ENCODE measurements around the gene FBXO34.

Gene FBXO34

DNA sequence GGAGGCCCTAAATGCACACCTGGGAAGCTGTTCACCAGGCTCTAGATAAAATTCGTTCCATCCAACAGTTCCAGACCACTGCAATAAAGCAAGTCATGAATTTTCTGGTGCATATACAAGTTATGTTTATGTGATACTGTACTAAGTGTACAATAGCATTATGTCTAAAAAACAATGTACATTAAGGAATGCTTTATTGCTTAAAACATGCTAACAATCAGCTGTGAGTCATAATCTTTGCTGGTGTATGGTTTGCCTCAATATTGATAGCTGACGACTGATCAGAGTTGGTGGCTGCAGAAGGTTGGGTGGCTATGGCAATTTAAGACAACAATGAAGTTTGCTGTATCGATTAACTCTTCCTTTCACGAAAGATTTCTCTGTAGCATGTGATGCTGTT lies 88.1 kb downstream of the FBXO34 start:
- Histone ChIP-seq H3K4me3 (ENCODE audit: low read depth in 1 of 2, low read length in 1 of 2) (no peak overlapping the region), H3K27me3 (no peaks in the 10 kb centered on the region), H3K4me1 (ENCODE audit: control insufficient read depth in 1 of 2, insufficient read depth in 1 of 2, low read depth in 1 of 2, low read length in 1 of 2) (peaks cover 6 to 8% of the 10 kb centered on the region in 2 experiments), H3K9me3 (no peaks in the 10 kb centered on the region), H3K27ac (no peak overlapping the region), H3K36me3 (peaks cover 10% of the 10 kb centered on the region)
- TF ChIP-seq, protein P1, sequence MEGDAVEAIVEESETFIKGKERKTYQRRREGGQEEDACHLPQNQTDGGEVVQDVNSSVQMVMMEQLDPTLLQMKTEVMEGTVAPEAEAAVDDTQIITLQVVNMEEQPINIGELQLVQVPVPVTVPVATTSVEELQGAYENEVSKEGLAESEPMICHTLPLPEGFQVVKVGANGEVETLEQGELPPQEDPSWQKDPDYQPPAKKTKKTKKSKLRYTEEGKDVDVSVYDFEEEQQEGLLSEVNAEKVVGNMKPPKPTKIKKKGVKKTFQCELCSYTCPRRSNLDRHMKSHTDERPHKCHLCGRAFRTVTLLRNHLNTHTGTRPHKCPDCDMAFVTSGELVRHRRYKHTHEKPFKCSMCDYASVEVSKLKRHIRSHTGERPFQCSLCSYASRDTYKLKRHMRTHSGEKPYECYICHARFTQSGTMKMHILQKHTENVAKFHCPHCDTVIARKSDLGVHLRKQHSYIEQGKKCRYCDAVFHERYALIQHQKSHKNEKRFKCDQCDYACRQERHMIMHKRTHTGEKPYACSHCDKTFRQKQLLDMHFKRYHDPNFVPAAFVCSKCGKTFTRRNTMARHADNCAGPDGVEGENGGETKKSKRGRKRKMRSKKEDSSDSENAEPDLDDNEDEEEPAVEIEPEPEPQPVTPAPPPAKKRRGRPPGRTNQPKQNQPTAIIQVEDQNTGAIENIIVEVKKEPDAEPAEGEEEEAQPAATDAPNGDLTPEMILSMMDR (IDR thresholded peaks at IDR 0.05), result no peak

DNA sequence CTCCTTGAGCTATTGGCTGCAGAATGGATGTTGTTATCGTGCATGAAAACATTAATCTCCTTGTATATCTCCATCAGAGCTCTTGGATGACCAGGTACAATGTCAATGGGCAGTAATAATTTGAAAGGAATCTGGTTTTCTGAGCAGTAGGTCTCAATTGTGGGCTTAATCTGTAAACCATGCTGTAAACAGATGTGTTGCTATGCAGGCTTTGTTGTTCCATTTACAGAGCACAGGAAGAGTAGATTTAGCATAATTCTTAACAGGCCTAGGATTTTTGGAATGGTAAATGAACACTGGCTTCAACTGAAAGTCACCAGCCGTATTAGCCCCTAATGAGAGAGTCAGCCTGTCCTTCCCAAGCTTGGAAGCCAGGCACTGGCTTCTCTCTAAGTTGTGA lies 90.0 kb downstream of the FBXO34 start:
- Histone ChIP-seq H3K27ac (no peak overlapping the region), H3K27me3 (no peaks in the 10 kb centered on the region), H3K4me3 (ENCODE audit: low read depth in 1 of 2, low read length in 1 of 2) (no peak overlapping the region), H3K36me3 (peaks cover 6% of the 10 kb centered on the region), H3K9me3 (no peaks in the 10 kb centered on the region), H3K4me1 (ENCODE audit: control insufficient read depth in 1 of 2, insufficient read depth in 1 of 2, low read depth in 1 of 2, low read length in 1 of 2) (peaks cover 6 to 8% of the 10 kb centered on the region in 2 experiments)
- TF ChIP-seq, protein P1 (IDR thresholded peaks at IDR 0.05), result no peak

DNA sequence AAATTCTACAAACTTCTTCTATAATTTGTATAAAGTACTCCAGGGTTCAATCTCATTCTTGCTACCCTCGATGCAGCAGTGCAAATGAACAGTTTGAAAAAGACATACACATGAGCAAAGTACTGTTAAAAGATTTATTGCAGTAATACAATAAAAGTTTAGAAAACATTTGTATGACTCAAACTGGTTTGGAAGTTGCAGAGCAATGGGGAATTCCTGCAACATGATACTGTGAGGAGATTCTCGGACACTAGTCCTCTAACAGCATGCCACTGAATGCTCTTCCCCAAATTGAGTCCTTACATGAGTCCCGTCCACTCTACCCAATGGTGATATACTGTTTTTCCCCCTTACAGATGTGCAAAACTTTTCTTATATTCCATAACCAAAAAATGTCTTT lies 95.0 kb downstream of the FBXO34 start:
- no peak overlapping the region for H3K4me3 ChIP-seq (ENCODE audit: low read depth in 1 of 2, low read length in 1 of 2)
- H3K4me1 ChIP-seq (ENCODE audit: control insufficient read depth in 1 of 2, insufficient read depth in 1 of 2, low read depth in 1 of 2, low read length in 1 of 2), result no peaks in the 10 kb centered on the region
- TF ChIP-seq, protein P1 (IDR thresholded peaks at IDR 0.05), result no peak
- H3K9me3 ChIP-seq, result no peaks in the 10 kb centered on the region
- no peak overlapping the region for H3K27ac ChIP-seq
- H3K27me3 ChIP-seq, result no peaks in the 10 kb centered on the region
- H3K36me3 ChIP-seq, result peaks cover 31% of the 10 kb centered on the region

DNA sequence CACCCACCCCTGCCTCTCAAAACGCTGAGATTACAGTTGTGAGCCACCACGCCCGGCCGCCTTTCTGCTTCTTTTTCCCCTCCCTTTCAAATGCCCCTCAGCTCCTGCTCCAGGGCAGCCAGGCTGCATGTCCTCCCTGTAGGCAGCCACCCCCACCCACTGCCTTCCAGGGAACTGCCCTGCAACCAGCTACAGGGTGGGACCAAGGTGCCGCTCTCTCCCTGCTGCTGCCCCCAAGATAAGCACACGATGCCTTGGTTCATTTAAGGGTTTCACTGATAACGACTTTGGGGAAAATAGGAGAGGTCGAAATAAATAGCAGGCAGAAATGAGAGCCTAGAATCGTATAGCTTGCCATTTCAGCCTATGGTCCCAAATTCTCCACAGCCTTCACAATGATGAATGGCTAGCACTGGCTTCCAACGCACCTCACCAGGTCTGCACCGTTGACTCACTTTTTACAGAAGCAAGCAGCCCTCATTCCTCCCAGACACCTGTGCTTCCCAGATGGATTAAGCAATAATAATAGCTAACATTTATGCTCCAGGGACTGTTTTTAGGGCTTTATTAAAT lies 99.7 kb downstream of the FBXO34 start:
- Histone ChIP-seq H3K4me3 (ENCODE audit: low read depth in 1 of 2, low read length in 1 of 2) (no peak overlapping the region), H3K27ac (no peak overlapping the region), H3K36me3 (peaks cover 31% of the 10 kb centered on the region), H3K27me3 (no peaks in the 10 kb centered on the region), H3K4me1 (ENCODE audit: control insufficient read depth in 1 of 2, insufficient read depth in 1 of 2, low read depth in 1 of 2, low read length in 1 of 2) (no peaks in the 10 kb centered on the region), H3K9me3 (no peaks in the 10 kb centered on the region)
- TF ChIP-seq, protein P1 (IDR thresholded peaks at IDR 0.05), result no peak

DNA sequence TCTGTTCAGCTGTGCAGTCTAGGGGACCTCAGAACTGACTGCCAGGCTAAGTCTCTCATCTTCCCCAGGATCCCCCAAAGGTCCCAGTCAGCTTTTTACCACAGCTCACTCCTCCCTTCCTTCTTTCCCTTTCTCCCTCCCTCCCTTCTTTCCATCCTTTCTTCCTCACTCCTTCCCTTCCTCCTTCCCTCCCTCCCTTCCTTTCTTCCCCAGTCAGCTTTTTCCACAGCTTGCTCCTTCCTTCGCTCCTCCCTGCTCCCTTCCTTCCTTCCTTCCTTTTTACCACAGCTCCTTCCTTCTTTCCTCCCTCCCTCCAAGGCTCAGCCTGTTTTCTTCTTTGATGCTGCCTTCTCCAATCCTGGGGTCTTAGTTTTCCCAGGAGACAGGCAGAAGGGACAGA lies 101.2 kb downstream of the FBXO34 start:
- TF ChIP-seq, protein P1 (IDR thresholded peaks at IDR 0.05), result no peak
- no peaks in the 10 kb centered on the region for H3K9me3 ChIP-seq
- H3K36me3 ChIP-seq, result peaks cover 46% of the 10 kb centered on the region
- H3K27ac ChIP-seq, result no peak overlapping the region
- no peak overlapping the region for H3K4me3 ChIP-seq (ENCODE audit: low read depth in 1 of 2, low read length in 1 of 2)
- no peaks in the 10 kb centered on the region for H3K27me3 ChIP-seq
- H3K4me1 ChIP-seq (ENCODE audit: control insufficient read depth in 1 of 2, insufficient read depth in 1 of 2, low read depth in 1 of 2, low read length in 1 of 2), result no peaks in the 10 kb centered on the region

DNA sequence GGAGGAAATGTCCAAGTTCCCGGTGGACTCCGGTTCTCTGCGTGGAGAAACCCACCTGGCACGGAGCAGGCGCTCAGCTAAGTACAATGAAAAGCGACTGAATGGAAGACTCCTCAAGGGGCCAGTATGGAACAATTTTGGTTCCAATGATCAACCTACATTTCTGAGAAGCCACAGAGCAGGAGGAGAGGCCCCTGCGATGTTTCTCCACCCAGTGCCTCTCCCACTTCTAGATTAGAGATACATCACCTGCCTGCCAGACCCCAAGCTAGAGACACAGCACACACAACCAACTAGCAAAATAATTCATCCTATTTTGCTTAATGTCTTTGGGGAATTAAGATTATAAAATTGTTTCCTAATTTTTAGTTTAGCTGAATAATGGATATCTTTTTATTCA lies 101.6 kb downstream of the FBXO34 start:
- Histone ChIP-seq H3K27ac (no peak overlapping the region), H3K27me3 (no peaks in the 10 kb centered on the region), H3K36me3 (peaks cover 50% of the 10 kb centered on the region), H3K9me3 (no peaks in the 10 kb centered on the region), H3K4me1 (ENCODE audit: control insufficient read depth in 1 of 2, insufficient read depth in 1 of 2, low read depth in 1 of 2, low read length in 1 of 2) (no peaks in the 10 kb centered on the region), H3K4me3 (ENCODE audit: low read depth in 1 of 2, low read length in 1 of 2) (no peak overlapping the region)
- TF ChIP-seq, protein P1 (IDR thresholded peaks at IDR 0.05), result no peak

All from neutrophil (primary cell).